PC-9 (cell line): ENCODE measurements around the gene ZNF343. TPM values are rescaled to one million over a fixed set of nuclear protein-coding genes. Genes with fewer than 3 reads are reported as not detected.

Source experiments
- BruUV-seq: library from RNA; stranded (reverse); fragments of 400-500 nt; replicated peaks from 2 replicates; lab custom pipeline; 2021; lab: Mats Ljungman, UMichigan
- CTCF ChIA-PET: fragments of 300-600 bp; sonication (Branson Sonifier 250); formaldehyde crosslinking; loops from one replicate; lab custom pipeline; 2022; ENCODE audit warnings: antibody characterized with exemption; lab: Charles Lee
- POLR2A ChIA-PET: fragments of 300-600 bp; sonication (Branson Sonifier 250); formaldehyde crosslinking; loops from one replicate; lab custom pipeline; 2022; ENCODE audit warnings: antibody characterized with exemption; ENCODE audit not compliant: unreplicated experiment; lab: Charles Lee
- DNase-seq, 2 experiments: peaks; one replicate each; pipeline versions ENCODE4 v3.0.0 to v3.0.0-alpha.2; 2015 to 2022; ENCODE audit warnings: mixed read lengths in 1 of 2
- H2AFZ ChIP-seq: fragments of 200-600 bp; sonication (generic); 2 replicates; pipeline ENCODE4 v1.8.1; 2017; ENCODE audit warnings: antibody characterized with exemption
- H3F3A ChIP-seq: fragments of 200-600 bp; sonication (generic); 2 replicates; pipeline ENCODE4 v1.8.1; 2017; ENCODE audit warnings: antibody characterized with exemption, mild to moderate bottlenecking, low read depth; ENCODE audit not compliant: insufficient read depth
- H3K27ac ChIP-seq: fragments of 200-600 bp; sonication (generic); 2 replicates; pipeline ENCODE4 v1.6.1; 2016; ENCODE audit warnings: mixed run types
- H3K27me3 ChIP-seq: fragments of 200-600 bp; sonication (generic); 2 replicates; pipeline ENCODE4 v1.6.1; 2016; ENCODE audit warnings: low read depth, mixed run types; ENCODE audit not compliant: insufficient read depth
- H3K36me3 ChIP-seq: fragments of 200-600 bp; sonication (generic); 2 replicates; pipeline ENCODE4 v1.6.1; 2016; ENCODE audit warnings: low read depth, mixed run types
- H3K4me1 ChIP-seq: fragments of 200-600 bp; sonication (generic); replicated peaks from 2 replicates; pipeline ENCODE4 v1.6.1; 2016; ENCODE audit warnings: mixed run types; ENCODE audit not compliant: insufficient read depth
- H3K4me2 ChIP-seq: fragments of 200-600 bp; sonication (generic); 2 replicates; pipeline ENCODE4 v1.6.1; 2017; ENCODE audit warnings: mixed run types
- H3K4me3 ChIP-seq: fragments of 200-600 bp; sonication (generic); 2 replicates; pipeline ENCODE4 v1.6.1; 2016; ENCODE audit warnings: mixed run types
- H3K79me2 ChIP-seq: fragments of 200-600 bp; sonication (generic); 2 replicates; pipeline ENCODE4 v1.6.1; 2017; ENCODE audit warnings: low read depth, mixed run types
- H3K9me2 ChIP-seq: fragments of 200-600 bp; sonication (generic); 2 replicates; pipeline ENCODE4 v1.8.1; 2017; ENCODE audit warnings: mild to moderate bottlenecking; ENCODE audit not compliant: insufficient read depth
- H3K9me3 ChIP-seq: fragments of 200-600 bp; sonication (generic); 2 replicates; pipeline ENCODE4 v1.8.1; 2016; ENCODE audit warnings: low read depth; ENCODE audit not compliant: insufficient read depth
- H4K20me1 ChIP-seq: fragments of 200-600 bp; sonication (generic); 2 replicates; pipeline ENCODE4 v1.8.1; 2017; ENCODE audit not compliant: insufficient read depth
- CTCF ChIP-seq: fragments of 200-600 bp; sonication (generic); conservative IDR thresholded peaks from 2 replicates; pipeline ENCODE4 v1.6.1; 2017; ENCODE audit warnings: mixed run types, antibody characterized with exemption, mild to moderate bottlenecking, moderate library complexity
- EZH2 ChIP-seq: fragments of 200-600 bp; sonication (generic); IDR thresholded peaks from 2 replicates; pipeline ENCODE4 v1.8.0; 2017; ENCODE audit warnings: antibody characterized with exemption, low read depth
- intact Hi-C: fragments of 100-400 bp; cut with micrococcal nuclease; formaldehyde crosslinking; loops from one replicate; pipeline ENCODE4 v1.10.0; 2022; ENCODE audit not compliant: unreplicated experiment
- total RNA-seq: library from RNA; stranded (reverse); gene quantifications from 2 replicates; pipeline ENCODE4 v1.2.3, GENCODE V29; 2021

ZNF343 gene
- total RNA-seq, 1 experiment from 2014 or later, result 10.0 TPM

GRCh38 chr20:2515203-2515602 lies 6.5 kb upstream of the ZNF343 start:
- CTCF ChIA-PET, result no interaction called here

GRCh38 chr20:2509794-2510193 lies 1.1 kb upstream of the ZNF343 start:
- intact Hi-C loops, result no loop called here
- Histone ChIP-seq H3K9me3 (no peaks in the 10 kb centered on the region), H3K4me1 (peaks cover 10% of the 10 kb centered on the region; the same call in 1 of the 2 replicates), H3K27ac (no peak overlapping the region), H2AFZ (peak overlapping the region; percentile 98; the same call in 1 of the 2 replicates), H3K4me3 (peak overlapping the region; percentile 65; the same call in 1 of the 2 replicates), H3K36me3 (no peaks in the 10 kb centered on the region), H3K27me3 (no peaks in the 10 kb centered on the region), H3K79me2 (peaks cover 18% of the 10 kb centered on the region), H3K4me2 (peak overlapping the region; percentile 88), H4K20me1 (no peaks in the 10 kb centered on the region), H3K9me2 (no peaks in the 10 kb centered on the region), H3F3A (no peaks in the 10 kb centered on the region)
- no TSS peak for BruUV-seq
- CTCF ChIA-PET, result interaction anchor here (1.0 kb wide), 1 partner anchor 15 kb away, joined by 3 read pairs; no protein-coding TSS in a partner anchor
- TF ChIP-seq CTCF, result no peak
- no peak for TF ChIP-seq EZH2
- DNase-seq, result peak in 1 of 2 experiments; percentile 21
- POLR2A ChIA-PET, result no interaction called here

More at GRCh38 chr20:2515203-2515602, 6.5 kb upstream of the ZNF343 start:
- no peak overlapping the region for H3K4me2 ChIP-seq
- H3K9me2 ChIP-seq, result no peaks in the 10 kb centered on the region
- no peak overlapping the region for H3K4me3 ChIP-seq
- BruUV-seq, result no TSS peak
- H2AFZ ChIP-seq, result no peak overlapping the region
- intact Hi-C loops, result no loop called here
- DNase-seq, result peak in 1 of 2 experiments; percentile 8
- POLR2A ChIA-PET, result no interaction called here
- H3K79me2 ChIP-seq, result no peaks in the 10 kb centered on the region
- H3K27me3 ChIP-seq, result no peaks in the 10 kb centered on the region
- H4K20me1 ChIP-seq, result no peaks in the 10 kb centered on the region
- H3F3A ChIP-seq, result no peaks in the 10 kb centered on the region
- H3K36me3 ChIP-seq, result no peaks in the 10 kb centered on the region
- no peaks in the 10 kb centered on the region for H3K9me3 ChIP-seq
- H3K27ac ChIP-seq, result no peak overlapping the region
- TF ChIP-seq EZH2 (no peak), CTCF (no peak)
- no peaks in the 10 kb centered on the region for H3K4me1 ChIP-seq

DNA sequence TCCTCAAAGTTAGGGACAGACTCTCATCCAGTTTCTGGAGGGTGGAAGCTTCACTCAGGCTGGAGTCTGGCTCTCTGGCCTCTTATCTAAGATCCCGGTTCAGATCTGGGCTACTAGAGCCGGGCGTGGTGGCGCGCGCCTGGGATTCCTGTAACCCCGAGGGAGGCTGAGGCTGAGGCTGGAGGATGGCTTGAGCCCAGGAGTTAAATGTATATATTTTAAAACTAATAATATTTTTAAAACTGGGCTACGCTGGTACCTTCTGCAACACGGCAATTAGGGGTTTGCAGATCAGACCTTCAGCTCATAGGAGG lies 710 bp upstream of the ZNF343 start:
- H3K4me2 ChIP-seq, result peak overlapping the region; percentile 88
- peak overlapping the region; percentile 98 for H2AFZ ChIP-seq
- H3K9me3 ChIP-seq, result no peaks in the 10 kb centered on the region
- H4K20me1 ChIP-seq, result no peaks in the 10 kb centered on the region
- DNase-seq, result no peak
- peak overlapping the region; percentile 65 for H3K4me3 ChIP-seq
- no peaks in the 10 kb centered on the region for H3K9me2 ChIP-seq
- no peak overlapping the region for H3K27ac ChIP-seq
- BruUV-seq, result TSS peak; percentile 98
- peaks cover 10% of the 10 kb centered on the region; the same call in 1 of the 2 replicates for H3K4me1 ChIP-seq
- H3K36me3 ChIP-seq, result no peaks in the 10 kb centered on the region
- H3K27me3 ChIP-seq, result no peaks in the 10 kb centered on the region
- H3F3A ChIP-seq, result no peaks in the 10 kb centered on the region
- ChIA-PET CTCF (no interaction called here), POLR2A (no interaction called here)
- intact Hi-C loops, result no loop called here
- peaks cover 18% of the 10 kb centered on the region for H3K79me2 ChIP-seq
- TF ChIP-seq CTCF (no peak), EZH2 (no peak)
